ENCODE measurements around the gene CYS1.
A peak's percentile ranks its signal among the peaks of the same experiment; 100 is the strongest.

Gene CYS1

DNA sequence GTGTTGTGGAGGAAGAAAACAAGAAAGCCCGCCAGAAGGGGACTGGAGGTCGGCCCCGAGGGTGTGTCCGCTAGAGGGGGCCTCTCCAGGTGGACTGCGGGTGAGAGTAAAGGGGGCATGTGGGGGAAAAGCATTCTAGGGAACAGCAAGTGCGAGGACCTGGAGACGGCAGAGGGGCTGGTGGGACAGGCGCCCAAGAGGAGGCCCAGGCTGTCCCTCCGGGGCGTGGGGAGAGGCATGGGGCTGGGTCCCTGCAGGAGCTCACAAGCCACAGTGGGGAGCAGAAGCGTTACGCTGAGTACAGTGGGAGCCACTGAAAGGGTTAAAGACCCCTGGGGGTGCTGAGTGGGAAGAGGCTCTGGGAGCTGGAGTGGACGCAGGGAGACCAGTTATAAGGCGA lies 38.5 kb downstream of the CYS1 start:
- TF ChIP-seq MYC (IDR thresholded peaks at IDR 0.05; ENCODE audit: low read depth, low read length) (no peak), POLR2A (IDR thresholded peaks at IDR 0.05; ENCODE audit: extremely low read depth, insufficient read length) (no peak)
- TF ChIP-seq, protein P1, sequence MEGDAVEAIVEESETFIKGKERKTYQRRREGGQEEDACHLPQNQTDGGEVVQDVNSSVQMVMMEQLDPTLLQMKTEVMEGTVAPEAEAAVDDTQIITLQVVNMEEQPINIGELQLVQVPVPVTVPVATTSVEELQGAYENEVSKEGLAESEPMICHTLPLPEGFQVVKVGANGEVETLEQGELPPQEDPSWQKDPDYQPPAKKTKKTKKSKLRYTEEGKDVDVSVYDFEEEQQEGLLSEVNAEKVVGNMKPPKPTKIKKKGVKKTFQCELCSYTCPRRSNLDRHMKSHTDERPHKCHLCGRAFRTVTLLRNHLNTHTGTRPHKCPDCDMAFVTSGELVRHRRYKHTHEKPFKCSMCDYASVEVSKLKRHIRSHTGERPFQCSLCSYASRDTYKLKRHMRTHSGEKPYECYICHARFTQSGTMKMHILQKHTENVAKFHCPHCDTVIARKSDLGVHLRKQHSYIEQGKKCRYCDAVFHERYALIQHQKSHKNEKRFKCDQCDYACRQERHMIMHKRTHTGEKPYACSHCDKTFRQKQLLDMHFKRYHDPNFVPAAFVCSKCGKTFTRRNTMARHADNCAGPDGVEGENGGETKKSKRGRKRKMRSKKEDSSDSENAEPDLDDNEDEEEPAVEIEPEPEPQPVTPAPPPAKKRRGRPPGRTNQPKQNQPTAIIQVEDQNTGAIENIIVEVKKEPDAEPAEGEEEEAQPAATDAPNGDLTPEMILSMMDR (IDR thresholded peaks at IDR 0.05; ENCODE audit: low read depth, low read length): no peak
- TF ChIP-seq, protein P2, sequence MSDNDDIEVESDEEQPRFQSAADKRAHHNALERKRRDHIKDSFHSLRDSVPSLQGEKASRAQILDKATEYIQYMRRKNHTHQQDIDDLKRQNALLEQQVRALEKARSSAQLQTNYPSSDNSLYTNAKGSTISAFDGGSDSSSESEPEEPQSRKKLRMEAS (IDR thresholded peaks at IDR 0.05; ENCODE audit: low read depth, low read length): no peak
- H3K4me3 ChIP-seq (ENCODE audit: low read depth, low read length): no peak overlapping the region
- DNase-seq (ENCODE audit: low read depth): no peak

DNA sequence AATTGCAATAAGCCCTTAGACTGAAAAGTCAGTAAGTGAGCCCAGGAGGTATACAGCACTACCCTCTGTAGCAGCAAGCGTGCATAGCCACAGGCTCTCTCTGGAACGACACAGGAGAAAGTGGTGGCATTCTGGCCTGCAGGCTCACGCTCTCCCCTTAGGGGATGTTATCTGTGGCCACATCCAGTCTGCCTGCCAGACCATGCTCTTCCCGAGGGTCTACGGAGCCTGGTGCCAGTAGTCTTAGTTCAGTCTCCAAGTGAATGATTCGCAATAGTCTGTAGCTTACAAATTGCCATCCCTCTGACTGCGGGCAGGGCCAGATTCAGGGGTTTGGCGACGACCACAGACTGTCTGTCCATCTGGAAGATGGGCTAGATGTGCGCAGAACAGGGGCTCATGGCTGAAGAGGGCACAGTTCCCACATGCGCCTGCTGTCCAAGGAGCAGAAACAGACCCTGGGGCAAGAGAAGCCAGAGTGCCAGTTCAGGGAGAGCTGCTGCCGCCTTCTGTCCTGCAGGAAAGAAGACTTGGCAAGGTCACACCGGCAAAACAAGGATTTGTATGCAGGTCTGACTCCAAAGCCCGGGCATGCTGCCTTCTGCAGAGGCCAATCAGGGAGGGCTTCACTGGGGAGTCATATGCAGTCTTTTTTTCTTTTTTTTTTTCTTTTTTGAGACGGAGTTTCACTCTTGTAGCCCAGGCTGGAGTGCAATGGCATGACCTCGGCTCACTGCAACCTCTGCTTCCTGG lies 40.4 kb downstream of the CYS1 start:
- H3K4me3 ChIP-seq (ENCODE audit: low read depth, low read length): no peak overlapping the region
- no peak for DNase-seq (ENCODE audit: low read depth)
- no peak for TF ChIP-seq MYC (IDR thresholded peaks at IDR 0.05; ENCODE audit: low read depth, low read length)

DNA sequence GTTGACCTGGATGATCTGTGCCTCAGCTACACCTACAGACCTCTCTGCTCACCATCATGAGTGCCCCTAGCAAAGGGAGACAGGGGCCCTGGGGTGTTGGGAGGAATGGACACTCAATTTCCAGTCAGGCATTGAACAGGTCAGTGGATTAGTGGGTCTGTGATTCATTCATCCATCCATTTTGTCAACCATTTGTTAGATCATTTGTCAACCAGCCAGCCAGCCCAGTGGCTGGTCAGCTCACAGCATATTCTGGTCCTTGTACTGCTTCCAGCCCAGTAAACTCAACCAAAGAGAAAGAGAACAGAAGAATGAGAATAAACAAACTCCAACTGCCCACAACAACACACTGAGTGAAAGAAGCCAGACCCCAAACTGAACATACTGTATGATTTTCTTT lies 41.5 kb downstream of the CYS1 start:
- no peak overlapping the region for H3K4me3 ChIP-seq (ENCODE audit: low read depth, low read length)
- DNase-seq (ENCODE audit: low read depth): no peak
- TF ChIP-seq MYC (IDR thresholded peaks at IDR 0.05; ENCODE audit: low read depth, low read length) (no peak), POLR2A (IDR thresholded peaks at IDR 0.05; ENCODE audit: extremely low read depth, insufficient read length) (no peak)
- TF ChIP-seq, protein P2 (IDR thresholded peaks at IDR 0.05; ENCODE audit: low read depth, low read length): no peak
- TF ChIP-seq, protein P1 (IDR thresholded peaks at IDR 0.05; ENCODE audit: low read depth, low read length): no peak

DNA sequence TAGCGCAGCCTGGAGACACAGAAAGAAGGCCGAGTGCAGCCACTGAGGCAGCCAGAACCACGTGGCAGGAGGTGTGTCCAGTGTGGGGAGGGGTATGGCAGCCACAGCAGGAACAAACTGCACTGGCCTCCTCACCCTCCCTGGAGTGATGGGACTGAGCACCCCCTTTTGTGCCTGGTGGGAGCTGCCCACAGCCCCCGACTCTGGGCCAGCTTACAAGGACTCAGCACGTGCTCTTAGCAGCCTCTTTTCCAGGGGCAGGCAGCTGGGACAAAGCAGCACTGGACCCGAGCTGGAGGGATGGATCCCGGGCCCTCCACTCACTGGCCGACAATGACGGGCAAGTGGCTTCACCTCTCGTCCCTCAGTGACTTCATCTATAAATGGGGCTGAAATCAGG lies 42.1 kb downstream of the CYS1 start:
- TF ChIP-seq POLR2A (IDR thresholded peaks at IDR 0.05; ENCODE audit: extremely low read depth, insufficient read length) (no peak), MYC (IDR thresholded peaks at IDR 0.05; ENCODE audit: low read depth, low read length) (no peak)
- TF ChIP-seq, protein P2 (IDR thresholded peaks at IDR 0.05; ENCODE audit: low read depth, low read length): no peak
- TF ChIP-seq, protein P1 (IDR thresholded peaks at IDR 0.05; ENCODE audit: low read depth, low read length): no peak
- H3K4me3 ChIP-seq (ENCODE audit: low read depth, low read length): no peak overlapping the region
- DNase-seq (ENCODE audit: low read depth): no peak

DNA sequence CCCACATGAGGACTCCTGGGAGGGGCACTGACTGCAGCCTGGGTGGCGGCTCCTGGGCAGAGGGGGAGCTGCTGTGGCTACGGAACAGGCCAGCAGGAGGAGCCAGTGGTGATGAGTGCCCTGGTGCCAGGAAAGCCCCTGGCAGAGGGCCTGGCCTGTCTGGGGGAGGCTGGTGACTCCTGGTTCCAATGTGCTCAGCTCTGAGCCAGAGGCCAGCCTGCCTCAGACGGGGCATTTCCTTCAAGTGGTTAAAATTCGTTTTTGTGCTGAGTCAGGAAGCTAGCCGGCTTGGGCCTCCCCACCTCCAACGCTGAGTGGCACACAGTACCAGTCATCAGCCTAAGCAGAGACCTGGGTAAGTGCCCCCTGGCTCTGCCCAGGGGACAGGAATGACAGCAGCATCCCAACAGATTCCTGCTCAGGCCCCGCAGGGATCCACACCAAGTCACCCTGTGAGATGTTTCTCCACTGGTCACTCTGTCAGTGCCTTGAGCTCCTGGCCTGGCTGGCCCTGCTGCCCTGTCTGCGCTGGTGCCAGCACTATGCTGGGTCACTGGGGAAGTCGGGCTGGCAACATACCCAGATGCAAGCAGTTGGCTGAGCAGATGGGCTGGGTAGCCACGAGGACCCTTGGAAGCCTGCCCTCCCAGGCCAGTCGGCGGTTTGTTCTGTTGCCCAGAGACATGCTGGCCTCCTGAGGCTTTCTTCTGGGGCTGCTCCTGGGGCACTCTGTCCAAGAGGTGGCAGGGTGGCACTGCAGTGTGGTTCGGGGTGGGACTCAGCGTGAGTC lies 43.9 kb downstream of the CYS1 start:
- TF ChIP-seq, protein P2 (IDR thresholded peaks at IDR 0.05; ENCODE audit: low read depth, low read length): no peak
- TF ChIP-seq POLR2A (IDR thresholded peaks at IDR 0.05; ENCODE audit: extremely low read depth, insufficient read length): no peak
- TF ChIP-seq, protein P1 (IDR thresholded peaks at IDR 0.05; ENCODE audit: low read depth, low read length): peak; percentile 37
- no peak for TF ChIP-seq MYC (IDR thresholded peaks at IDR 0.05; ENCODE audit: low read depth, low read length)
- no peak overlapping the region for H3K4me3 ChIP-seq (ENCODE audit: low read depth, low read length)
- peak; percentile 32 for DNase-seq (ENCODE audit: low read depth)

DNA sequence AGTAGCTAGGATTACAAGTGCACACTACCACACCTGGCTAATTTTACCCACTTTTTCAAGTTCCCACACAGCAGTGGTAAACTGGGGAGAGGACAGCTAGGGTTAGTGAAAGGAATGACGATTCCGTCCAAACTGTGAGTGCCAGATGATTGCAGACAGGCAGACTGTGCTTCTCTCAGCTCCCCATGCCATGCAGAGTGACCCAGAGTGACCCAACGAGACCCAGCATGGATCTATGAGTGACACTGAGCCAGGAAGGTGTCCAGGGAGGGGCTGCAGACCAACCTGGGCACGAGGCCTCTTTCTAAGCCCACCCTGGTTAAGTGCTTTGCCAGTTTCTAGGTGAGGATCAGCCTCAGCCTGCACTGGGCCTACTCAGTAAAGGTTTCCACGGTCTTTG lies 44.6 kb downstream of the CYS1 start:
- no peak for DNase-seq (ENCODE audit: low read depth)
- TF ChIP-seq MYC (IDR thresholded peaks at IDR 0.05; ENCODE audit: low read depth, low read length) (no peak), POLR2A (IDR thresholded peaks at IDR 0.05; ENCODE audit: extremely low read depth, insufficient read length) (no peak)
- TF ChIP-seq, protein P2 (IDR thresholded peaks at IDR 0.05; ENCODE audit: low read depth, low read length): no peak
- TF ChIP-seq, protein P1 (IDR thresholded peaks at IDR 0.05; ENCODE audit: low read depth, low read length): no peak
- no peak overlapping the region for H3K4me3 ChIP-seq (ENCODE audit: low read depth, low read length)

All from NB4 (cell line).